OCI-M2 (cell line): ENCODE results near the gene ELAPOR2.
"Not testable (repeated sequence)": the region's sequence is repeated elsewhere in the genome, so short reads cannot be mapped to it uniquely, and the experiment has no call there.

Experiments used
- DNase-seq: peaks from one replicate; lab custom pipeline; 2025; ENCODE audit not compliant: unreplicated experiment; lab: John Stamatoyannopoulos, UW

ELAPOR2 gene, protein sequence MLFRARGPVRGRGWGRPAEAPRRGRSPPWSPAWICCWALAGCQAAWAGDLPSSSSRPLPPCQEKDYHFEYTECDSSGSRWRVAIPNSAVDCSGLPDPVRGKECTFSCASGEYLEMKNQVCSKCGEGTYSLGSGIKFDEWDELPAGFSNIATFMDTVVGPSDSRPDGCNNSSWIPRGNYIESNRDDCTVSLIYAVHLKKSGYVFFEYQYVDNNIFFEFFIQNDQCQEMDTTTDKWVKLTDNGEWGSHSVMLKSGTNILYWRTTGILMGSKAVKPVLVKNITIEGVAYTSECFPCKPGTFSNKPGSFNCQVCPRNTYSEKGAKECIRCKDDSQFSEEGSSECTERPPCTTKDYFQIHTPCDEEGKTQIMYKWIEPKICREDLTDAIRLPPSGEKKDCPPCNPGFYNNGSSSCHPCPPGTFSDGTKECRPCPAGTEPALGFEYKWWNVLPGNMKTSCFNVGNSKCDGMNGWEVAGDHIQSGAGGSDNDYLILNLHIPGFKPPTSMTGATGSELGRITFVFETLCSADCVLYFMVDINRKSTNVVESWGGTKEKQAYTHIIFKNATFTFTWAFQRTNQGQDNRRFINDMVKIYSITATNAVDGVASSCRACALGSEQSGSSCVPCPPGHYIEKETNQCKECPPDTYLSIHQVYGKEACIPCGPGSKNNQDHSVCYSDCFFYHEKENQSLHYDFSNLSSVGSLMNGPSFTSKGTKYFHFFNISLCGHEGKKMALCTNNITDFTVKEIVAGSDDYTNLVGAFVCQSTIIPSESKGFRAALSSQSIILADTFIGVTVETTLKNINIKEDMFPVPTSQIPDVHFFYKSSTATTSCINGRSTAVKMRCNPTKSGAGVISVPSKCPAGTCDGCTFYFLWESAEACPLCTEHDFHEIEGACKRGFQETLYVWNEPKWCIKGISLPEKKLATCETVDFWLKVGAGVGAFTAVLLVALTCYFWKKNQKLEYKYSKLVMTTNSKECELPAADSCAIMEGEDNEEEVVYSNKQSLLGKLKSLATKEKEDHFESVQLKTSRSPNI

GRCh38 chr7:87059525-87060287 is at the start of gene ELAPOR2:
Gene ELAPOR2, minus strand, starts transcription at chr7:87059654. Its CDS starts 141 bp downstream, at chr7:87059513.
- no peak for DNase-seq

DNA sequence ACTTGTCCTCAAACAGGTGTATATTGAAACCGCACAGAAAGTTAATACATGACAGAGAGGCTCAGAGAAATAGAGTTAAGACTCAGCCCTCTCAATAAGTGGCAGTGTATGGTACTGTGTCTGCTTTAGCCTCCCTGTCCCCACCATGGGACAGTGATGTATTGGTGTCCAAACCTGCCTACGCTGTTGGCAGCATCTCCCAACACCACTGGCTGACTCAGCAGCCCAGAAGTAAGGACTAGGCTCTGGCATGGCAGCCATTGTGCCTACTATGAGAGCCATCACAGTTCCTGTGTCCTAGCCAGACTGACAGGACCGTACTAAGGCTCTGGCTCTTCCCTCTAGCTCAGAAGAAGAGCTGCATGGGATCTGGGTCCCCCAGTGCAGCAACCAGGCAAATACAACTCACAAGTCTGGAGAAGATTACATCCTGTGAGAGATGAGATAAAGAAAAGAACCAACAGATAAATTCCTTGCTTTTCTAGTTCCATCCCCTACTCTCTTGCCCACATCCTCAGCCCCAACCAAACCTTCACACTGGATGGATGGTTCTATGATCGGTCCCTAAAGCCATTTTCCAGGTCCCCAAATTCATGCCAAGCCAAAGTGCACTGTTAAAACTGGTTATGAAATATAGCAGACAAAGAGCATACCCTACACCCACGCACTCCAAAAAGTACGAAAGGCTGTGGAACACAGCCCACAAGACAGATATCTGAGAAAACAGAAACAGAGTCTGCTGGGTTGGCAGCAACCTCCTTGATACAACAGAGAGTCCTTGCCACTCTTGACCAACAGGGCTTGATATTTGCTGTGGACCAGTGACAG is 48.7 kb upstream of the ELAPOR2 start:
- no peak for DNase-seq

GRCh38 chr7:87106974-87107612 is 47.6 kb upstream of the ELAPOR2 start:
- DNase-seq, result no peak

- DNase-seq, result no peak
Measured at GRCh38 chr7:87105401-87105800, 45.9 kb upstream of the ELAPOR2 start.

DNA sequence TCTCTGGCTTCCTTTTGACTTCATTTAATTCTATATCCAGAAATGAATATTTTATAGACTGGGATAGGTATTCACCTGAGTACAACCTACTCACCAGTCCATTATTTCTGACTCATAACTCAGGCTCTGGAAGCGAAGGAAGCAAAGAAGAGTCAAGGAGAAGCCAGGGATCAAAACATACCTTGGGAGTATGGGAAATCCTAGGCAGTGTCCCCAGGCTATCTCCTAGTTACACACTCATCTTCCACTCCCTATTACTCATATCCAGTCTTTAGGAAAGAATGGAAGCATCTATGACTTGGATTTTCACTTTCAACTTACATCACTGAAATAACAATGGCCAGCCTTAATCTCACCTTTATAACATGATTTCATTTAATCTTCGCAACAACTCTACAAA is 40.9 kb upstream of the ELAPOR2 start:
- no peak for DNase-seq

DNA sequence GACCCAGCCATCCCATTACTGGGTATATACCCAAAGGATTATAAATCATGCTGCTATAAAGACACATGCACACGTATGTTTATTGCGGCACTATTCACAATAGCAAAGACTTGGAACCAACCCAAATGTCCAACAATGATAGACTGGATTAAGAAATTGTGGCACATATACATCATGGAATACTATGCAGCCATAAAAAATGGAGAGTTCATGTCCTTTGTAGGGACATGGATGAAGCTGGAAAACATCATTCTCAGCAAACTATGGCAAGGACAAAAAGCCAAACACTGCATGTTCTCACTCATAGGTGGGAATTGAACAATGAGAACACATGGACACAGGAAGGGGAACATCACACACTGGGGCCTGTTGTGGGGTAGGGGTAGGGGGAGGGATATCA is 37.9 kb upstream of the ELAPOR2 start:
- not testable (repeated sequence) for DNase-seq

- no peak for DNase-seq
Measured at GRCh38 chr7:87094322-87094721, 34.9 kb upstream of the ELAPOR2 start.

DNA sequence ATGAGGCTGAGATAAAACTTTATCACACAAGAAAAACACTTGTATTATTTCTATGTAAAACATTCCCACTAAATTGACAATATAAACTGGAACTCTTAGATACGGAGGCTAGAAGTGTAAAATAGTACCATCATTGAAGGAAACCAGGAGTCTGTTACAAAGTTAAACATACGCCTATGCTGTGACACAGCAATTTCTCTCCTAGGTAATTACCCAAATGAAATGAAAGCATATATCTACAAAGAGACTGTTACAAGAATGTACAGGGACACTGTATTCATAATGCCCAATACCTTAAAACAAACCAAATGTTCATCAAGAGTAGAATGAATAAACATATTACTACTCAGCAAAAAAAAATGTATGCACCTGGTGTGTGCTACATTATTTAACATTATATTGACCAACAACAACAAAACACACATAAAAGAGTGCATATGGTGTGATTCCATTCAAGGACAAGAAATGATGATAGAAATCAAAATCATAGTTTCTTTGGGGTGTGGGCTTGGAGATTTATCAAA is 33.2 kb upstream of the ELAPOR2 start:
- no peak for DNase-seq

GRCh38 chr7:87091487-87092066 is 32.1 kb upstream of the ELAPOR2 start:
- no peak for DNase-seq

DNA sequence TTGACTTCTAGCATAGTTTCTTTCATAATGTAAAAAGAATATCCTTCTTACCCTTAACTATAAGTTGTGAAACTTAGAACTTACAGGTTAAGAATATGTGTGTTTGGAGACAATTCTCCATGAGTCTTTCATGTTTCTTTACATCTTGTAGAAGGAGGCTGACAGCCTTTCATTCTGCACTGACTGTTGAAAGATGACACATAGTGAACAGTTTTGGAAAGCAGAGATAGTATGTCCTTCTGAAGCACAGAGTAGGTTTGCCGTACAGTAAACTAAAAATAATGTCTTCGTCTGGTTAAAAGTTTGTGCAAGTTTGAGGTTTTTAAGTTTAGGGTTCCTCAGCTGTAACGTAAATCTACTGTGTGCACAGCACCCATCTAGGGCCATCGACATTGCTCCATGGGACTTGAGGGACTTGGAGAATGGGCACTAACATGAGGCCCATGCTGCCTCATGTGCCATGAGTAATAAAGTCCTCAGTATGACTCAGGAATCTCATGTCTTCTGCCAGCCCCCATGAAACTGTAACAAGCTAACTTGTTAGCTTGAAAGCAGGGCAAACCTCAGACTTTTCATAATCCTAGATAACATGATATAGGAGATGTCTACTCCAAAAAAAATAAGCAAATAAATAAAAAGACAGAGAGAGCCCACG is 24.5 kb upstream of the ELAPOR2 start:
- no peak for DNase-seq

DNA sequence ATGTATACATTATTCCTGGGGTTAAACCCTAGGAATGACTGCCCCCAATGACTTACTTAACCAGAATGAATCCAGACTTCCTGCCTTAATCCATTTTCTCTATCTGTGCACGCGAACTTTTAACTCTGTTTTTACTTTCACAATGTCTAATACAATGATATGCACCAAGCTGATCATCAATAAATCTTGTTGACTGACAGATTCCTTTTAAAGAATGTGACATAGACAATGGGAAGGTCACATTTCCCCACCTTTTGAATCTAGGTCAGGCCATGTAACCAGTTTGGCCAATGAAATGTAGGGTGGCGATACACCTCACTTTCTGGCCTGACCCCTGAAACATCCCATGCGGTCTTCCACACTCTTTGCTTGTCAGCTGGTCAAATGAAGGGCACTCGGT is 23.2 kb upstream of the ELAPOR2 start:
- no peak for DNase-seq

GRCh38 chr7:87075671-87076404 is 16.4 kb upstream of the ELAPOR2 start:
- no peak for DNase-seq

DNA sequence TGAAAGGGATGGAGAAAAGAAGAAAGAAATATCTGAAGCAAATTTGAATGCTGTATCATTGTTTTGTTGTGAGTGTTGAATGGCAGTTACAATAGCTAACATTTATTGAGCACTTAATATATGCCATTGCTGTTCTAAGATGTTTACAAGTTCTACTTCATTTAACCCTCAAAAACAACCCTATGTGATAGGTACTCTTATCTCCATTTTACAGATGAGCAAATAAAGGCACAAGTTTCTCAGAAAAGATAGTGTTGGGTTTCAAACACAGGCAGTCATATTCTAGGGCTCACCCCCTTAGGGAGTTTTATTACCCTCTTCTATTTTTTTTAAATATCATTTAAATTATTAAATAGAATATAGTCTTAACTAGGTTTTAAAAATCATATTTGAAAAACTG is 8.3 kb upstream of the ELAPOR2 start:
- no peak for DNase-seq

DNA sequence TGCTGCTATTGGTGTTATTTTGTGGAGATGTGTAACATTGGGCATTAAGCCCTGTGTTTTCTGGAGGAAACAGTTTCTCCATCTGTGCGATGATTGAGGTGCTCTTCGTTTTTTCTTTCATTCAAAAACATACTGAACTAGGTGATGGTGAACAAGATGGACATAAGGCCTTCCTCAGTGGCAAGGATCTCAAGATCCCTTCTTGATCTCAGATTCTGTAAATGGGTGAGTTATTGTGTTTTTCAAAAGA is 759 bp upstream of the ELAPOR2 start:
- DNase-seq, result no peak

DNA sequence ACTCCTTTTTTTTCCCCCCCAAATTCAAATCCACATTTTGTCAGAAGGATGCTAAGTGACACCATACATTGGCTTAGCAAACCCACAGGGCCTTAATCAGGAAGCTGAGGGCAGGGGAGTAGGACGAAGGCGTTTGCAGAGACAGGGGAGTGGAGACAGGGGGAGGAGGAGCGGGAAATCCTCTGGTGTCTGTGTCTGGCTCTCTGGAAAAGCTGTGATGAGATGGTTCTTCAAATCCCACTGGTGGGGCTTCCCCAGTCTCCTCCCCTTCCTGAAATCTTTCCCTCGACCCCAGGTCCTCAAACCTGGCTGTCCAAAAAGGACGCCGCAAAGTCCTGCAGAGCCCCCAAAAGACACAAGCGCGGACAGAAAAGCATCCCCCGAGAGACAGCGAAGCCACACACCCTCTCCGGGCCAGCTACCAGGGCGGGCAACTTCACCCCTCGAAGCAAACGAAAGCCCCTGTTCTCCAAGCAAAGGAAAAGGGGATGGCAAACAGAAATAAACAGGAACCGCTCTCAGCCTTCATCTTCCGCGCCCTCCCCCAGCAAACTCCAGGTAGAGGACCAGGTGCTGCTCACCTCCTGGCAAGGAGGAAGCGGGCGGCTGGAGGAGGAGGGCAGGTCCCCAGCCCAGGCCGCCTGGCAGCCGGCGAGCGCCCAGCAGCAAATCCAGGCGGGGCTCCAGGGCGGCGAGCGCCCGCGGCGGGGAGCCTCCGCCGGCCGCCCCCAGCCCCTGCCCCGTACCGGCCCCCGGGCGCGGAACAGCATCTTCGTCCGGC is 520 bp downstream of the ELAPOR2 start:
- DNase-seq, result no peak

- DNase-seq, result no peak
Measured at GRCh38 chr7:87057210-87057609, 2.2 kb downstream of the ELAPOR2 start.

GRCh38 chr7:87056346-87056745 is 3.1 kb downstream of the ELAPOR2 start:
- DNase-seq, result no peak
